Esophagus squamous epithelium (tissue), 4 donors: ENCODE results near the gene PCLO.

Experiments
- POLR2A ChIP-seq, 4 donors: fragments of 450-650 bp; IDR thresholded peaks; one replicate each; pipeline ENCODE4 v1.6.1; 2017; ENCODE audit warnings: antibody characterized with exemption in 4 of 4, mild to moderate bottlenecking in 4 of 4, moderate library complexity in 3 of 4
- TF ChIP-seq, protein P1 (sequence below), 6 experiments: fragments of 450-650 bp in 4 of 6; fragments of 200-600 bp in 2 of 6; sonication (generic) in 2 of 6; IDR thresholded peaks; one replicate each; pipeline ENCODE4 v1.5.1; 2016 to 2019; ENCODE audit warnings: antibody characterized with exemption in 6 of 6, mild to moderate bottlenecking in 4 of 6, moderate library complexity in 4 of 6

DNA sequence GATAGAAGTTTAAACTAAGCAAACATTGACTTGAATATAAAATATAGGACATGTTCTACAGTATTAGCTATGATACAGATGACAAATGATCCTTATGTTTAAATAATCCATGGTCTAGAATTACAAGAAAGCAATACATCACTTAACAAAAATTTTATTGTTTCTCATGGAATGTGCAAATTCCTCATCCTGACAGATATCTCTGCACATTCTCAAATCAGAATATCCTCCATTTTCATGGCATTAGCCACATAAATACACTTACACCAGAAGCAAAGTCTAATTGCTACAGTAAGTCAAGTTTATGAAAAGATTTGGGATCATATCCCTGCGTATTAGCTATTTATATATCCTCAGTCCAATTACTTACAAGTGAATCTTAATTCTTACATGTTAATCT is 57.6 kb downstream of the PCLO start:
- TF ChIP-seq, protein P1, sequence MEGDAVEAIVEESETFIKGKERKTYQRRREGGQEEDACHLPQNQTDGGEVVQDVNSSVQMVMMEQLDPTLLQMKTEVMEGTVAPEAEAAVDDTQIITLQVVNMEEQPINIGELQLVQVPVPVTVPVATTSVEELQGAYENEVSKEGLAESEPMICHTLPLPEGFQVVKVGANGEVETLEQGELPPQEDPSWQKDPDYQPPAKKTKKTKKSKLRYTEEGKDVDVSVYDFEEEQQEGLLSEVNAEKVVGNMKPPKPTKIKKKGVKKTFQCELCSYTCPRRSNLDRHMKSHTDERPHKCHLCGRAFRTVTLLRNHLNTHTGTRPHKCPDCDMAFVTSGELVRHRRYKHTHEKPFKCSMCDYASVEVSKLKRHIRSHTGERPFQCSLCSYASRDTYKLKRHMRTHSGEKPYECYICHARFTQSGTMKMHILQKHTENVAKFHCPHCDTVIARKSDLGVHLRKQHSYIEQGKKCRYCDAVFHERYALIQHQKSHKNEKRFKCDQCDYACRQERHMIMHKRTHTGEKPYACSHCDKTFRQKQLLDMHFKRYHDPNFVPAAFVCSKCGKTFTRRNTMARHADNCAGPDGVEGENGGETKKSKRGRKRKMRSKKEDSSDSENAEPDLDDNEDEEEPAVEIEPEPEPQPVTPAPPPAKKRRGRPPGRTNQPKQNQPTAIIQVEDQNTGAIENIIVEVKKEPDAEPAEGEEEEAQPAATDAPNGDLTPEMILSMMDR (IDR thresholded peaks at IDR 0.05), result no peak
- TF ChIP-seq POLR2A (IDR thresholded peaks at IDR 0.05), result no peak
